ENCODE measurements around the gene CLCN6.

- TF ChIP-seq CTCF (IDR thresholded peaks at IDR 0.05; ENCODE audit: insufficient read depth, low read length) (no peak), POLR2AphosphoS5 (IDR thresholded peaks at IDR 0.05; ENCODE audit: low read depth) (no peak), REST (IDR thresholded peaks at IDR 0.05; ENCODE audit: insufficient replicate concordance, low read depth) (no peak), GABPA (IDR thresholded peaks at IDR 0.05; ENCODE audit: low read depth) (no peak)
These were observed 1.1 kb upstream of the CLCN6 start for GRCh38 chr1:11804666-11805421.

All from HL-60 (cell line).